Astrocyte (in vitro differentiated cells and primary cell): ENCODE data around the gene TRIM50. TPM values are rescaled to one million over a fixed set of nuclear protein-coding genes. Genes with fewer than 3 reads are reported as not detected.

ENCODE experiments used
- DNase-seq: peaks from one replicate; pipeline ENCODE4 v3.0.0-alpha.2; 2010; ENCODE audit warnings: low read depth
- FAIRE-seq: peaks from 2 replicates; lab custom pipeline; 2011; peaks lifted over from hg19 to GRCh38; lab: Jason Lieb, UNC
- H2AFZ ChIP-seq: 2 replicates; pipeline ENCODE4 v1.6.0; 2012; ENCODE audit warnings: low read depth, low read length, inconsistent platforms
- H3K27ac ChIP-seq: 2 replicates; pipeline ENCODE4 v1.5.1; 2011; ENCODE audit warnings: low read depth, low read length, inconsistent platforms
- H3K27me3 ChIP-seq: 2 replicates; pipeline ENCODE4 v1.6.0; 2011; ENCODE audit warnings: low read length, inconsistent platforms; ENCODE audit not compliant: insufficient read depth
- H3K36me3 ChIP-seq: 2 replicates; pipeline ENCODE4 v1.5.1; 2011; ENCODE audit warnings: low read length, inconsistent platforms; ENCODE audit not compliant: insufficient read depth
- H3K4me1 ChIP-seq: 2 replicates; pipeline ENCODE4 v1.5.1; 2011; ENCODE audit warnings: low read length, inconsistent platforms; ENCODE audit not compliant: insufficient read depth
- H3K4me2 ChIP-seq: 2 replicates; pipeline ENCODE4 v1.6.0; 2012; ENCODE audit warnings: low read length, inconsistent platforms
- H3K4me3 ChIP-seq: 2 replicates; pipeline ENCODE4 v1.5.1; 2011; ENCODE audit warnings: low read depth, mild to moderate bottlenecking, low read length, inconsistent platforms; ENCODE audit not compliant: insufficient read depth
- H3K79me2 ChIP-seq: 2 replicates; pipeline ENCODE4 v1.6.0; 2012; ENCODE audit warnings: mild to moderate bottlenecking, low read length, inconsistent platforms; ENCODE audit not compliant: insufficient read depth
- H3K9ac ChIP-seq: 2 replicates; pipeline ENCODE4 v1.6.0; 2012; ENCODE audit warnings: mild to moderate bottlenecking, low read length, inconsistent platforms
- H3K9me3 ChIP-seq: 2 replicates; pipeline ENCODE4 v1.5.1; 2012; ENCODE audit warnings: low read depth, mild to moderate bottlenecking, low read length, inconsistent platforms; ENCODE audit not compliant: insufficient read depth
- H4K20me1 ChIP-seq: 2 replicates; pipeline ENCODE4 v1.6.0; 2012; ENCODE audit warnings: low read length, inconsistent platforms; ENCODE audit not compliant: insufficient read depth
- H3K27ac Mint-ChIP-seq: one replicate; pipeline ENCODE4 v1.8.0; 2021; ENCODE audit warnings: mild to moderate bottlenecking, mixed read lengths; ENCODE audit not compliant: unreplicated experiment
- H3K27me3 Mint-ChIP-seq: one replicate; pipeline ENCODE4 v1.8.0; 2021; ENCODE audit warnings: low read depth, mixed read lengths; ENCODE audit not compliant: unreplicated experiment
- H3K36me3 Mint-ChIP-seq: one replicate; pipeline ENCODE4 v1.8.0; 2021; ENCODE audit warnings: low read depth, mixed read lengths; ENCODE audit not compliant: unreplicated experiment
- H3K4me1 Mint-ChIP-seq: one replicate; pipeline ENCODE4 v1.8.0; 2021; ENCODE audit warnings: low read depth, mixed read lengths; ENCODE audit not compliant: unreplicated experiment
- H3K4me3 Mint-ChIP-seq: one replicate; pipeline ENCODE4 v1.8.0; 2021; ENCODE audit warnings: mild to moderate bottlenecking, moderate library complexity, mixed read lengths; ENCODE audit not compliant: unreplicated experiment
- H3K9me3 Mint-ChIP-seq: one replicate; pipeline ENCODE4 v1.8.0; 2021; ENCODE audit warnings: mild to moderate bottlenecking, mixed read lengths; ENCODE audit not compliant: unreplicated experiment
- CTCF ChIP-seq: IDR thresholded peaks from 2 replicates; pipeline ENCODE4 v1.5.1; 2011; ENCODE audit warnings: low read depth, mild to moderate bottlenecking, inconsistent platforms, low read length, moderate library complexity; ENCODE audit not compliant: insufficient read depth
- EZH2 ChIP-seq: IDR thresholded peaks from 2 replicates; pipeline ENCODE4 v1.6.1; 2012; ENCODE audit warnings: mild to moderate bottlenecking, low read length, inconsistent platforms; ENCODE audit not compliant: insufficient read depth
- total RNA-seq: library from RNA; stranded (reverse); gene quantifications from 2 replicates; pipeline ENCODE4 v1.2.1, GENCODE V29; 2021

TRIM50 gene
- total RNA-seq, 1 donor from 2014 or later, result not detected

- Histone ChIP-seq H3K27ac (no peak overlapping the region), H3K36me3 (no peaks in the 10 kb centered on the region), H3K9ac (no peak overlapping the region), H3K4me3 (no peak overlapping the region), H3K4me2 (no peak overlapping the region), H3K79me2 (no peaks in the 10 kb centered on the region), H2AFZ (no peak overlapping the region), H3K27me3 (peaks cover 13% of the 10 kb centered on the region), H3K4me1 (peaks cover 4% of the 10 kb centered on the region), H4K20me1 (no peaks in the 10 kb centered on the region), H3K9me3 (no peaks in the 10 kb centered on the region)
- H3K27ac Mint-ChIP-seq, result no peak overlapping the region
- H3K4me1 Mint-ChIP-seq, result peaks cover 3% of the 10 kb centered on the region
- no peak for FAIRE-seq
- DNase-seq, result no peak
- peaks cover 12% of the 10 kb centered on the region for H3K27me3 Mint-ChIP-seq
- TF ChIP-seq CTCF, result no peak
- TF ChIP-seq EZH2, result no peak
- peaks cover 8% of the 10 kb centered on the region for H3K9me3 Mint-ChIP-seq
- H3K4me3 Mint-ChIP-seq, result no peak overlapping the region
- H3K36me3 Mint-ChIP-seq, result peaks cover 5% of the 10 kb centered on the region
These were observed 31.4 kb upstream of the TRIM50 start for GRCh38 chr7:73359306-73359705.

GRCh38 chr7:73358590-73359275 lies 30.9 kb upstream of the TRIM50 start:
- Histone ChIP-seq H3K27me3 (peaks cover 13% of the 10 kb centered on the region), H3K4me3 (no peak overlapping the region), H3K4me1 (peaks cover 4% of the 10 kb centered on the region), H2AFZ (no peak overlapping the region), H3K36me3 (no peaks in the 10 kb centered on the region), H3K9me3 (no peaks in the 10 kb centered on the region), H3K9ac (no peak overlapping the region), H3K27ac (no peak overlapping the region), H4K20me1 (no peaks in the 10 kb centered on the region), H3K4me2 (peak overlapping the region; percentile 84), H3K79me2 (no peaks in the 10 kb centered on the region)
- FAIRE-seq, result no peak
- H3K9me3 Mint-ChIP-seq, result peaks cover 8% of the 10 kb centered on the region
- no peak overlapping the region for H3K27ac Mint-ChIP-seq
- TF ChIP-seq CTCF (no peak), EZH2 (no peak)
- no peak overlapping the region for H3K4me3 Mint-ChIP-seq
- DNase-seq, result no peak
- peaks cover 5% of the 10 kb centered on the region for H3K36me3 Mint-ChIP-seq
- peaks cover 12% of the 10 kb centered on the region for H3K27me3 Mint-ChIP-seq
- peaks cover 3% of the 10 kb centered on the region for H3K4me1 Mint-ChIP-seq

DNA sequence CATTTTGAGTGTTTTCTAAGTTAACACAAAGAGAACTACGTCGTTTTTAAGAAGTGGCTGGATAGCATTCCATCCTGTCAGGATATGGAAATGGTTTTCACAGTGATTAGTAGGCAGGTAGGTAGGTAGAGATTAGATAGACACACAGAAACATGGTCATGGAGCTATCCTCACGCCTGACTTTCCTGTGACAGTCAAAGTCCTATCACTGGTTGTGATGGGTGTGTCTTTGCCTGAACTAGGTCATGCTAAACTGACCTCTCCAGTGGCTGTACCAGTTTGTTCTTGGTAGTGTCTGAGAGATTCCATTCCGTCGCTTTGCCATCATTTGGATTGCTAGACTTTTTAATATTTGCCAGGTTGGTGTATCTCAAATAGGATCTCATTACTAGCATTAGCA lies 28.3 kb upstream of the TRIM50 start:
- FAIRE-seq, result no peak
- peaks cover 15% of the 10 kb centered on the region for H3K9me3 Mint-ChIP-seq
- no peak overlapping the region for H3K4me3 ChIP-seq

More for the DNA sequence above, 28.3 kb upstream of the TRIM50 start:
- H3K79me2 ChIP-seq, result no peaks in the 10 kb centered on the region
- no peak overlapping the region for H3K4me2 ChIP-seq
- no peak overlapping the region for H2AFZ ChIP-seq
- no peak overlapping the region for H3K27ac Mint-ChIP-seq
- H3K36me3 Mint-ChIP-seq, result peaks cover 7% of the 10 kb centered on the region
- H3K4me1 Mint-ChIP-seq, result peaks cover 8% of the 10 kb centered on the region
- no peaks in the 10 kb centered on the region for H4K20me1 ChIP-seq
- peaks cover 6% of the 10 kb centered on the region for H3K9me3 ChIP-seq
- TF ChIP-seq EZH2 (no peak), CTCF (no peak)
- peaks cover 8% of the 10 kb centered on the region for H3K27me3 Mint-ChIP-seq
- H3K9ac ChIP-seq, result no peak overlapping the region
- DNase-seq, result no peak
- H3K4me1 ChIP-seq, result peaks cover 4% of the 10 kb centered on the region
- no peaks in the 10 kb centered on the region for H3K36me3 ChIP-seq
- no peak overlapping the region for H3K27ac ChIP-seq
- H3K27me3 ChIP-seq, result peaks cover 10% of the 10 kb centered on the region
- no peak overlapping the region for H3K4me3 Mint-ChIP-seq
